NCI-H1048 (cell line): Measurements from ENCODE around the gene TBX1.

ENCODE experiments used
- DNase-seq: peaks from one replicate; lab custom pipeline; 2025; lab: John Stamatoyannopoulos, UW

The TBX1 gene

GRCh38 chr22:19800306-19800705 lies 39.7 kb downstream of the TBX1 start:
- DNase-seq = no peak

- DNase-seq = no peak
Observed at GRCh38 chr22:19800761-19801244, 40.2 kb downstream of the TBX1 start.

DNA sequence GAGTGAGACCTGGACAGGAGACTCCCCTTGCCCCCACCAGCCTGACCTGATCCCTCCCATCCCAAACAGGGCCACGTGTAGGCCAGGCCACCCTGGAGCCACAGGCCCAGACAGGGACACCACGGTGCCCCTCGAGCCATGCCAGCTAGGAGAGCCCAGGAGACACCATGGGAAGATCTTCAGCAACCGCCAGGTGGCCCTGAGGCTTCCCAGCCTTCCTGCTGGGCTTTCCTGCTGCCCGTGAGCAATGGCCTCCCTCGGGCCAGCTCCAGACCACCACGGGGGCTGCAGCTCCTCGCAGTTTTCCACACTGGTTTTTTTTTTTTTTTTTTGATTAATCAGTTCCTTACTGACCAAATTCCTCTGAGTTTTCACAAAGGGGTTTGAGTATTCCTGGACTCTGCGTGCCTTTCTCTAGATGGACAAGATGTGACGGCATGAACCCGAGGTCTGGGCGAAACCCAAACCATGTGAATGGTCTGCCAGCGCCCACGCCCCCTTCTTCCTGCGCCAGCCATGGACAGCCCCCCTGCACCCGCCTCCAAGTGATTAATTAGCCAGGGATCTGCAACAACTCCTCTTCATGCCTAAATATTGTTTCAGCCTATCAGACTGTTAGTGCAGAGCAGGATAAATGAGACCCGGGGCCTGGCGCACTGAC lies 40.9 kb downstream of the TBX1 start:
- no peak for DNase-seq

- DNase-seq = no peak
Observed at GRCh38 chr22:19802001-19802893, 41.7 kb downstream of the TBX1 start.

DNA sequence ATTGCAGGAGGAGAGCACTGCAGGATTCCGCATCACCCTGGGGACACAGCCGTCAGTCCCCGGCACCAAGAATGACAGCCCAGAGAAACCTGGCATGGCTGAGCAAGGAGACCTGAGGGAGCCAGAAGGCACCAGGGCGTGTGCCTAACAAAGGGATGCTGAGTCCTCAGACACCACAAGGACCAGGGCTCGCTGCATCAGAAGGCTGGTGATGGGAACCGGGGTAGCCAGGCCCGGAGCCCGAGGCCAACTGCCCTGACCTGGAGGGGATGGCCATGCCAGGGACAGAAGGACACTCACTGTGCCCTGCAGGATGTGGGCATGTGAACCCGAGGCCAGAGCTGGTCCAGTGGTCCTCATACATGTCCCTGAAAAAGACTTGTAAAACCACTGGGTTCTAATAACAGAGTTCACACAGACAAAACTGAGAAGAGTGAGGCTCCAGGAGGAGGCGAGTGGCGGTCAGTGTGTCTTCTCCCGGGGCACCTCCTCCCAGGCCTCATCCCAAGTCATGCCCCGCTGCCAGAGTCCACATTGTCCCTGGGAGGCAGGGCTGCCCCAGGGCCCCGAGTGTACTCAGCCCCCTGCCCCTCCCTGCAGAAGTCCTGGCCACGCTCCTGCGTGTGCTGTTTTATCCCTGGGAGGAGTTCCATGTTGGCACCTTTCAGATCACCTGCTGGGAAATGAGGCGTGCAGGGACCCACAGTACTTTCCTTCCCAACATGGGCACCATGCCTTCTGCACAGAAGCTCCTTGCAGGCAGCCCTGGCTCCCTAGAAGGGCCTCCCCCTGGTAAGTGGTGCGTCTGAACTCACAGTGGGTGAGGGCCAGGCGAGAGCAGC lies 42.5 kb downstream of the TBX1 start:
- DNase-seq = no peak

- DNase-seq = no peak
Observed at GRCh38 chr22:19803736-19804267, 43.2 kb downstream of the TBX1 start.

DNA sequence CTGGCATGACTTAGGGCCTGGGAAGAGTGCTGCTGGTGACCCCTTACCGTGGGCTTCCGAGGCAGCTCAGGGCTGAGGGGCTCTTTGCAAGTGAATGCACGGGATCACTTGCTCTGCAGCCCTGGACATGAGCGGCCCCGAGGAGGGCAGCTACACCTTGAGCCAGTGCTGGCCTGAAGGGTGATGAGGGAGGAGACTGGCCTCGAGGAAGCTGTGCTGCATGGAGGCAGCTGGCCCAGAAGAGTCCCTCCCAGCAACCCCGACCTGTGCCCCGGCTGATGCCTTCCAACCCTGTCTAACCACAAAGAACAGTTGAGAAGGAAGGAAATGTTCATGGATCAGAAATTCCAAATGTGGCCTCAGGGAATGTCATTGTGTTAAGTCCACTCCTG lies 45.2 kb downstream of the TBX1 start:
- DNase-seq = no peak

- DNase-seq = no peak
Observed at GRCh38 chr22:19806213-19807160, 45.9 kb downstream of the TBX1 start.

DNA sequence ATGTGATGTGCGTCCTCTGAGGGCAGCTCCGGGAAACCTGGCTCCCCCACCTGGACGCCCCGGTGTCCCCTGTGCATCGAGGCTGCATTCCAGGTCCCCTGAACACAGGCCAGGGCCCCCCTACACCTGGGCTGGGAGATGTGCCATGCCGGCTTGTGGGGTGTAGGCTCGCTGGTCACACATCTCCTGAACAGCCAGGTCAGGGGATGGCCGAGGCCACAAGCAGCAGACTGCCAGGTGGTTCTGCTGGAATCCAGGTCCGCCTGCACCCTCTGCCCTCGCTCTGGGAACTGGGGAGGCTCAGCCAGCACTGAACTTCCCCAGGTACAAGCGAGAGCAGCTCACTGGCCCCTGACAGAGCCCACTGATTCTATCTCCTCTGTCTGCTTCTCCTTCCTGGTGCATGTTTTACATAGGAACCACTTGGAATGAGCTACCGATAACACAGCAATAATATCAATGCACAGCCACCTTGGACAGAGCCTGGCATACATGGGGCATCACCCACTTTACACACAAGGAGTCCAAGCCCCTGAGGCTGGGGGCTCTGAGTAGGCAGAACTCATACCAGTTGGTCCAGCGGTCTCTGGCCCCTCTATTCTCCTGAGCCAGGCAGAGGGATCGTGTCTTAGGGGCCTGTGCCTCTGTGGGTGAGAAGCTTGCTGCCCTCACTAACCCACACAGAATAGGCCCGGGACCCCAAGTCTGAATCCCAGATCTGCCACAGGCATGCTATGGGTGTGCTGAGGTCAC lies 46.8 kb downstream of the TBX1 start:
- DNase-seq = no peak

GRCh38 chr22:19807914-19808872 lies 47.6 kb downstream of the TBX1 start:
- no peak for DNase-seq

DNA sequence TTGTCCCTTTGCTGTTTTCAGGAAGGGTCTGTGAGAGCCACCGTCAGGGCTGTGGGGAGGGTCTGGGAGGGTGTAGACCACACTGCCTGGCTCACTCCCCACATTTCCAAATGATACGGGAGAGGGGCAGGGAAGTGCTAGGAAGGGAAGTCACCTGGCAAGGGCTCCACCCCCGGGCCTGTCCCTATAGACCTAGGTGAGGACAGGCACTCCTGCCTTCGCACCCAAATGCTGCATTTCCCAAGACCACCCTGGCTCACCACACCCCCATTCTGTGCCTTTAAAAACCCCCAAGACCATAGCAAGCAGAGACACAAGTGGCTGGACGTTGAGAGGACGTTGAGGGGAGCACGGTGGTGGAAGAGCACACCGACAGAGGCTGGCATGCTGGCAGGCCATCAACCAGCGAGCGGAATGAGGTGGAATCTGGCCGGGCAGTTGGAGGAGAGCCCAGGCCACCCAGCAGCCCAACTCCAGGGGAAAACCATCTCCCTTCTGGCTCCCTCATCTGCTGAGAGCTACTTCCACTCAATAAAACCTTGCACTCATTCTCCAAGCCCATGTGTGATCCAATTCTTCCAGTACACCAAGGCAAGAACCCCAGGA lies 48.4 kb downstream of the TBX1 start:
- DNase-seq = no peak

DNA sequence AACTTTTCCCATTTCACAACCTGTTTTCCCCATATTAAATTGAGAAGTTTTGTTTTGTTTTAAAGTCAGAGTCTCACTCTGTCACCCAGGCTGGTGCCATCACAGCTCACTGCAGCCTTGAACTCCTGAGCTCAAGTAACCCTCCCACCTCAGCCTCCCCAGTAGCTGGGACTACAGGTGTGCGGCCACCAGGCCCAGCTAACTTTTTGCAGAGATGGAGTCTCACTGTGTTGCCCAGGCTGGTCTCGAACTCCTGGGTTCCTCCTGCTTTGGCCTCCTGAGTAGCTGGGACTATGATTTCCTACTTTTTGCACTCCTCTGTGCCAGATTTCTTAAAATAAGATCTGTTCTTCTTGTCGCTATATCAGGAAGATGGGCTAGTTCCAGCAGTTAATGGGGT lies 49.2 kb downstream of the TBX1 start:
- DNase-seq = no peak

GRCh38 chr22:19810381-19811201 lies 50.0 kb downstream of the TBX1 start:
- DNase-seq = no peak

- DNase-seq = no peak
Observed at GRCh38 chr22:19811211-19811621, 50.6 kb downstream of the TBX1 start.

GRCh38 chr22:19811811-19812771 lies 51.5 kb downstream of the TBX1 start:
- no peak for DNase-seq

- no peak for DNase-seq
Observed at GRCh38 chr22:19812910-19813309, 52.3 kb downstream of the TBX1 start.

- no peak for DNase-seq
Observed at GRCh38 chr22:19814428-19814827, 53.9 kb downstream of the TBX1 start.
